H9 (cell line): ENCODE measurements around the gene CERS1. TPM values are rescaled to one million over a fixed set of nuclear protein-coding genes. Genes with fewer than 3 reads are reported as not detected.

Experiments used
- DNase-seq: peaks from one replicate; pipeline ENCODE4 v3.0.0-alpha.2; 2017
- H2AFZ ChIP-seq: one replicate; pipeline ENCODE4 v1.6.1; 2013; ENCODE audit warnings: mild to moderate bottlenecking, low read length, control low read depth, moderate library complexity
- H2AK5ac ChIP-seq: 2 replicates; pipeline ENCODE4 v1.6.1; 2013; ENCODE audit warnings: low read length, control low read depth, mixed read lengths; ENCODE audit not compliant: insufficient read length
- H2BK120ac ChIP-seq: one replicate; pipeline ENCODE4 v1.6.1; 2013; ENCODE audit warnings: low read depth, mild to moderate bottlenecking, low read length, control low read depth, inconsistent platforms; ENCODE audit not compliant: poor library complexity, severe bottlenecking
- H2BK12ac ChIP-seq: 2 replicates; pipeline ENCODE4 v1.6.1; 2013; ENCODE audit warnings: low read length, control low read depth, mixed read lengths, low read depth; ENCODE audit not compliant: insufficient read length
- H2BK15ac ChIP-seq: 2 replicates; pipeline ENCODE4 v1.6.1; 2013; ENCODE audit warnings: low read depth, low read length, control low read depth
- H2BK20ac ChIP-seq: one replicate; pipeline ENCODE4 v1.6.1; 2013; ENCODE audit warnings: low read depth, mild to moderate bottlenecking, low read length, control low read depth, inconsistent platforms; ENCODE audit not compliant: poor library complexity, severe bottlenecking
- H2BK5ac ChIP-seq: 2 replicates; pipeline ENCODE4 v1.6.1; 2013; ENCODE audit warnings: low read length, control low read depth, mixed read lengths; ENCODE audit not compliant: insufficient read length
- H3K14ac ChIP-seq: 2 replicates; pipeline ENCODE4 v1.6.1; 2013; ENCODE audit warnings: low read length, control low read depth; ENCODE audit not compliant: insufficient read depth
- H3K18ac ChIP-seq: 2 replicates; pipeline ENCODE4 v1.6.1; 2013; ENCODE audit warnings: low read depth, mild to moderate bottlenecking, mixed read lengths, low read length, control low read depth; ENCODE audit not compliant: insufficient read length
- H3K23ac ChIP-seq: 2 replicates; pipeline ENCODE4 v1.6.1; 2013; ENCODE audit warnings: low read length, control low read depth, mixed read lengths, low read depth; ENCODE audit not compliant: insufficient read length
- H3K23me2 ChIP-seq: 2 replicates; pipeline ENCODE4 v1.6.1; 2013; ENCODE audit warnings: low read depth, mild to moderate bottlenecking, mixed read lengths, low read length, control low read depth; ENCODE audit not compliant: insufficient read length, poor library complexity, severe bottlenecking
- H3K27ac ChIP-seq: 2 replicates; pipeline ENCODE4 v1.5.1; 2013; ENCODE audit warnings: low read length, control low read depth, mixed read lengths, low read depth; ENCODE audit not compliant: insufficient read length
- H3K27me3 ChIP-seq: 2 replicates; pipeline ENCODE4 v1.6.1; 2013; ENCODE audit warnings: low read length, control low read depth, inconsistent platforms; ENCODE audit not compliant: insufficient read depth
- H3K4ac ChIP-seq: 2 replicates; pipeline ENCODE4 v1.6.1; 2013; ENCODE audit warnings: low read depth, mild to moderate bottlenecking, control low read depth, inconsistent platforms, low read length, moderate library complexity
- H3K4me1 ChIP-seq: 2 replicates; pipeline ENCODE4 v1.6.1; 2013; ENCODE audit warnings: low read length, control low read depth, inconsistent platforms; ENCODE audit not compliant: insufficient read depth
- H3K4me2 ChIP-seq: 2 replicates; pipeline ENCODE4 v1.6.1; 2013; ENCODE audit warnings: low read length, control low read depth, mixed read lengths; ENCODE audit not compliant: insufficient read length, insufficient read depth
- H3K56ac ChIP-seq: 2 replicates; pipeline ENCODE4 v1.6.1; 2013; ENCODE audit warnings: low read depth, mild to moderate bottlenecking, mixed read lengths, low read length, control low read depth; ENCODE audit not compliant: insufficient read length
- H3K79me1 ChIP-seq: 2 replicates; pipeline ENCODE4 v1.6.1; 2013; ENCODE audit warnings: low read depth, mild to moderate bottlenecking, moderate library complexity, low read length, control low read depth, inconsistent platforms; ENCODE audit not compliant: insufficient read depth, poor library complexity, severe bottlenecking
- H3K79me2 ChIP-seq: 2 replicates; pipeline ENCODE4 v1.6.1; 2013; ENCODE audit warnings: low read length, control low read depth, inconsistent platforms; ENCODE audit not compliant: insufficient read depth
- H3K9ac ChIP-seq: 2 replicates; pipeline ENCODE4 v1.6.1; 2013; ENCODE audit warnings: low read length, control low read depth, mixed read lengths; ENCODE audit not compliant: insufficient read length; ENCODE audit errors: extremely low read depth
- H3K9me3 ChIP-seq: one replicate; pipeline ENCODE4 v1.6.1; 2013; ENCODE audit warnings: low read depth, low read length, inconsistent platforms; ENCODE audit not compliant: control insufficient read depth
- H3T11ph ChIP-seq: one replicate; pipeline ENCODE4 v1.6.1; 2013; ENCODE audit warnings: mild to moderate bottlenecking, low read length, control low read depth, inconsistent platforms
- H4K20me1 ChIP-seq: one replicate; pipeline ENCODE4 v1.6.1; 2013; ENCODE audit not compliant: control insufficient read depth, insufficient read length, insufficient read depth
- H4K5ac ChIP-seq: 2 replicates; pipeline ENCODE4 v1.6.1; 2013; ENCODE audit warnings: low read depth, mild to moderate bottlenecking, mixed read lengths, low read length, control low read depth; ENCODE audit not compliant: insufficient read length
- H4K8ac ChIP-seq: replicated peaks from 2 replicates; pipeline ENCODE4 v1.6.1; 2013; ENCODE audit warnings: low read length, control low read depth, mixed read lengths, low read depth; ENCODE audit not compliant: insufficient read length
- H4K91ac ChIP-seq: 2 replicates; pipeline ENCODE4 v1.6.1; 2013; ENCODE audit warnings: low read depth, mild to moderate bottlenecking, moderate library complexity, mixed read lengths, low read length, control low read depth; ENCODE audit not compliant: insufficient read length
- H3K27ac Mint-ChIP-seq, 3 experiments: 2 replicates in 2 of 3; 3 replicates in 1 of 3; pipeline ENCODE4 v1.8.0; 2020 to 2021; ENCODE audit warnings: mixed read lengths in 3 of 3, mild to moderate bottlenecking in 1 of 3, moderate library complexity in 1 of 3
- H3K27me3 Mint-ChIP-seq: 2 replicates; pipeline ENCODE4 v1.8.0; 2021; ENCODE audit warnings: low read depth, mild to moderate bottlenecking, moderate library complexity, mixed read lengths
- H3K36me3 Mint-ChIP-seq, 3 experiments: 2 replicates in 2 of 3; 3 replicates in 1 of 3; pipeline ENCODE4 v1.8.0; 2020 to 2021; ENCODE audit warnings: low read depth in 3 of 3, mixed read lengths in 3 of 3; ENCODE audit not compliant: insufficient read depth in 1 of 3
- H3K4me1 Mint-ChIP-seq, 2 experiments: 2 replicates each; pipeline ENCODE4 v1.8.0; 2020; ENCODE audit warnings: mixed read lengths in 2 of 2
- H3K4me3 Mint-ChIP-seq, 2 experiments: 2 replicates in 1 of 2; 3 replicates in 1 of 2; pipeline ENCODE4 v1.8.0; 2020 to 2021; ENCODE audit warnings: mild to moderate bottlenecking in 2 of 2, mixed read lengths in 2 of 2, moderate library complexity in 1 of 2
- H3K9me3 Mint-ChIP-seq, 2 experiments: 2 replicates in 1 of 2; 3 replicates in 1 of 2; pipeline ENCODE4 v1.8.0; 2020; ENCODE audit warnings: mild to moderate bottlenecking in 2 of 2, mixed read lengths in 2 of 2, moderate library complexity in 1 of 2
- CTCF ChIP-seq: fragments of 200-600 bp; sonication (generic); conservative IDR thresholded peaks from 3 replicates; pipeline ENCODE4 v1.8.0; 2021; ENCODE audit warnings: antibody characterized with exemption, mild to moderate bottlenecking
- WGBS: extraction: QIAGEN DNeasy Blood & Tissue Kit; methylation state at CpG from one replicate; pipeline ENCODE4 v1.1.7; 2013; ENCODE audit warnings: missing lambda C conversion rate, low lambda C conversion rate, mixed read lengths; ENCODE audit not compliant: insufficient read length; ENCODE audit errors: extremely low coverage; 5-methylcytosine and 5-hydroxymethylcytosine counted together
- total RNA-seq: library from RNA; stranded (reverse); gene quantifications from 2 replicates; pipeline ENCODE4 v1.2.1, GENCODE V29; 2021

The CERS1 gene
- total RNA-seq, 1 experiment from 2014 or later = 19.3 TPM

GRCh38 chr19:18939163-18939562 is 43.2 kb upstream of the CERS1 start:
- no peaks in the 10 kb centered on the region for H3K4me1 ChIP-seq
- H3K27me3 ChIP-seq = no peaks in the 10 kb centered on the region
- WGBS = no CpG with 5 or more reads among the region's 3 CpGs
- no peak overlapping the region for H3K14ac ChIP-seq
- H3K9me3 Mint-ChIP-seq = no peaks in the 10 kb centered on the region; a peak in 1 of 5 replicates
- TF ChIP-seq CTCF = no peak
- no peak overlapping the region for H3T11ph ChIP-seq
- peaks cover 11 to 29% of the 10 kb centered on the region in 2 experiments for H3K4me1 Mint-ChIP-seq
- no peak overlapping the region for H3K18ac ChIP-seq
- H3K4me2 ChIP-seq = peak overlapping the region; percentile 86
- no peaks in the 10 kb centered on the region for H3K79me1 ChIP-seq
- no peak overlapping the region for H2AK5ac ChIP-seq
- no peak overlapping the region for H3K9ac ChIP-seq
- H2BK20ac ChIP-seq = no peak overlapping the region
- H2BK120ac ChIP-seq = no peak overlapping the region
- no peak overlapping the region for H2BK15ac ChIP-seq
- no peak for DNase-seq
- H2AFZ ChIP-seq = no peak overlapping the region
- H3K79me2 ChIP-seq = no peaks in the 10 kb centered on the region
- no peak overlapping the region for H3K23ac ChIP-seq
- H4K5ac ChIP-seq = no peak overlapping the region
- no peak overlapping the region for H3K27ac ChIP-seq
- peaks cover 9 to 27% (median 14%) of the 10 kb centered on the region in 3 experiments for H3K36me3 Mint-ChIP-seq
- H4K91ac ChIP-seq = no peak overlapping the region
- H3K4me3 Mint-ChIP-seq = peak overlapping the region; percentile 76 to 95; a peak in 4 of 5 replicates
- no peaks in the 10 kb centered on the region for H4K20me1 ChIP-seq
- peak overlapping the region in 1 of 3 experiments; percentile 48; a peak in 2 of 7 replicates for H3K27ac Mint-ChIP-seq
- H3K9me3 ChIP-seq = no peaks in the 10 kb centered on the region
- H2BK5ac ChIP-seq = no peak overlapping the region
- H3K27me3 Mint-ChIP-seq = peaks cover 33% of the 10 kb centered on the region
- no peak overlapping the region for H4K8ac ChIP-seq
- no peak overlapping the region for H3K56ac ChIP-seq
- peaks cover 7% of the 10 kb centered on the region for H3K23me2 ChIP-seq
- no peak overlapping the region for H3K4ac ChIP-seq
- no peak overlapping the region for H2BK12ac ChIP-seq
